Cardiac septum (tissue), 1 donor: Measurements from ENCODE around the gene ADAMTS2. TPM values are rescaled to one million over a fixed set of nuclear protein-coding genes. Genes with fewer than 3 reads are reported as not detected.
"Not testable (repeated sequence)": the region's sequence is repeated elsewhere in the genome, so short reads cannot be mapped to it uniquely, and the experiment has no call there.

Experiments used
- DNase-seq: peaks from one replicate; pipeline ENCODE4 v3.0.0-alpha.2; 2020; ENCODE audit warnings: low spot score
- intact Hi-C: fragments of 100-400 bp; cut with DNase I; formaldehyde crosslinking; loops from one replicate; pipeline ENCODE4 v1.14.0; 2022
- total RNA-seq: library from RNA; stranded (reverse); fragmentation: NEBNext Ultra II Directional; extraction: Animal tissue kit (Norgen Biotek cat#: 25700); gene quantifications from one replicate; pipeline ENCODE4 v1.2.1, GENCODE V29; 2021
- donor health status: DM: no; HTN: no; CAD: no.

Gene ADAMTS2
- total RNA-seq, 1 donor from 2014 or later = 5.9 TPM

DNA sequence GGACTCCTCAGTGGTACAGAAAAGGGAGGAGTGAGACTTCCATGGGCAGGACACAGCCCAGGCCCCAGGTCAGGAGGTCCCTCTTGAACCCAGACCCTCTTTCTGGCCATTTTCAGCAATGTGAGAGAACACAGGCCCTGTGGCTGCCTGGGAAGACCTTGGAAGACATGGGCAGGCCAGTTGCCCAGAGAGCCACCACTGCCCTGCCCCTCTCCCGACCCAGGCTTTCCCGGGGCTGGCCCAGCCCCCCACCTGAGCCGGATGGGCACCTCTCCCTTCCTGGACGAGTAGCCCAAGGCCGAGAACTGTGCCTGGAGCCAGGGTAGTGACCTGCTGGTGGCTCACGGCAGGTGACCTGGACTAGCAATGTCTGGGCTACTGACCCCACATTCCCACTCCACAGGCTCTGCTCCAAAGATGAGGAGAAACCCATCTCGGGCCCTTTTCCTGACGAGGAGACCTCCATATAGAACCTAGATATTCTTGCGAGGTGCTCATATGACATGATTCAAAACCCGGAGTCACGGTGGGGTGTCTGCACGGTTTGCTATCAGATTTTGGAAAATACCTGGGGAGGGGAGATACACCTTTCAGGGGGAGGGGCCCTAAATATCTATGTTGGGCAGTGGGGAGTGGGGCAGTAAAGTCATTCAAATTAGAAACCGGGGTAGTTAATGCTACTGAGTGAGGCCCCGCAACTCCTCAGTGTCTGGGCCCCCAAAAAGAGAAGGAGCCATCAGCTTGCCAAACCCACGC is 225.7 kb downstream of the ADAMTS2 start:
- intact Hi-C loops = no loop called here

DNA sequence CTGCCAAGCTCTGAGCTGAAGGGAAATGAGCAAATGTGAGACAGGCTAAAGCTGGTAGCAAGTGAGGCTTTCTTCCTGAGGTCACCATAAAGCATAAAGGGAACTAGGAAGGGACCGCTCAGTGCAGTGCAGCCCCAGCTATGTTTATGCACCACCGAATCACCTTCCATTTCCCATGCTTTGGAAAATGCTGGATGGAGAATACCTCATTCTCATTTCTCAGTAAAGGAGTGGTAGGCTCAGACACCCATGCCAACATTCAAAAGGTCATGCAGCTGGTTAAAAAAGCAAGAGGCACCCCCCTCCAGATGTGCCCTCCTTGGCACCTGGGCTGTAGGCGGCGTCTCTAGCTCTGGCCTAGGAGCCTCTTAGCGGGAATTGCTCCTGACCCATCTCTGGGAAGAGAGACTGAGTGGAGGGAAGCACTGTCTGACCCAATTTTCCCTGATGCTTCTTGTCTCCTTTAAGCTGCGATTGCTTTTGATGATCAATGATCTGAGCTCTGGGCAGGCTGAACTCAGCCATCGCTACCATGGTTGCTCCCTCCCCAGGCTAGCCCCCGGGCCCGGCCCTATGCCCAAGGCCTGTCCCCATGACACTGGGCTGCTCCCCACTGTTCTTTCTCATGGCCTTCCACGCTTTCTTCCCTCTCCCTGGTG is 226.4 kb downstream of the ADAMTS2 start:
- peak; percentile 33 for DNase-seq
- intact Hi-C loops = no loop called here

More for the DNA sequence above, 225.7 kb downstream of the ADAMTS2 start:
- peak; percentile 66 for DNase-seq

DNA sequence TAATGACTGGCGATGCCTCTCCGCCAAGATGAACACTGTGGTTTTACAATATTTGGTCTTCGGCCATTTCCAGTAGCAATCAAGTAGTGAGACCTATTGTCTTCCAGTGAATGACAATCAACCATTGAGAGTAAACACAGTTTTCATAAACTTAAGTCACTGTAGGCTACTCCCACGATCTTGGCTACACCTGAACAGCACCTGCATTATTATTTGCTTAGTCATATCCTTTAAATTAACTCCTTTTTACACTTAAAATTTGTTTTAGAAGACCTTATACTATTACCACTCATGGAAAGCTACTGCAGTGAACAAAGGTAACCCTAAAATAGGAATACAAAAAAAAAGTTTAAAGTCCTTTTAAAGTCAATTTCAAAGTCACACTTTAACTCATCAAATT is 226.9 kb downstream of the ADAMTS2 start:
- intact Hi-C loops = no loop called here
- no peak for DNase-seq

DNA sequence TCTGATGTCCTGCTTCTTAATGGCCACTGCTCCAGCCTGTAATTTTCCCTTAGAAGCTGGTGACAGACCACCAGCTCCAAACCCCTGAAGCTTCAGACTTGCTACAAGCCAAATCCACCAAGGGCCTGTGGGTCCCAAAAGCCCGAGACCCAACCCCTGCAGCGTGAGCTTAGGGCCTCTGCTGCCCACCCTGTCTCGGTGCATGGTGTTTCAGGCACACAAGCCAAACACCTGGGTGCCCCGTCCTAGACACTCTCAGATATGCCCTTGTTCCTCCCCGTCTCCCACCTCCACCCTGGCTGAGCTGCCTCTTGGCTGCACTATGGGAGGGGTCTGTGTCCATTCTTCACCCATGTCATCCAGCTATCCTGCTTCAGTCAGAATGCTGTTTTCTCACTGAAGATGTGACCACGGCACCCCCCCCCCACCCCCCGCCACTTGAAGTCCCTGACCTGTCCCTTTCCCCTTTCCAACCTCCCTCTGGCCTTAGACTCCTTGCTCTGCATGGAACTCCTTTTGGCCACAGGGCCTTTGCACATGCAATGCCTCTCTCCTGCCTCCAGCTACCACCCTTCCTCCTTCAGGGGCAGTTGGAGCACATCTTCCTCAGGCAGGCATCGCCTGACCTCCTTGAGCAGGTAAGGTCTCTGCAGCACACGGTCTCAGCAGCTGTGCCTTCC is 229.3 kb downstream of the ADAMTS2 start:
- intact Hi-C loops = no loop called here

DNA sequence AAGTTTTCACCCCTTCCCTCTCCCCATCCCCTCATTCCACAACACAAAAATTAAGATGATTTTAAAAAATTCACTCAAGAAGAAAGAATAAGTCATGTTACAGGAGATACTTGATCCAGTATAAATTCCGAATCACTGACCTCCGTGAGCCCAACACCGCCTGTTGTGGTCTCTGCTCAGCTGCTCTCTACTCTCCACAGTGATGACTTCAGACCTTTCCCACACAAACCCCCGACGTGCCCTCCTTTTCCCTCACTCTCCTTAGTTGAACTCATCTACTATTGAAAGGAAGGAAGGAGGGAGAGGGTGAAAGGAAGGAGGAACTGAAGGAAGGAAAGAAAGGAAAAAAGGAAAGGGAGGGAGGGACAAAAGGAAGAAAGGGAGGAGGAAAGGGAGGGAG is 230.0 kb downstream of the ADAMTS2 start:
- DNase-seq = no peak
- intact Hi-C loops = no loop called here

More for the DNA sequence above, 229.3 kb downstream of the ADAMTS2 start:
- no peak for DNase-seq

DNA sequence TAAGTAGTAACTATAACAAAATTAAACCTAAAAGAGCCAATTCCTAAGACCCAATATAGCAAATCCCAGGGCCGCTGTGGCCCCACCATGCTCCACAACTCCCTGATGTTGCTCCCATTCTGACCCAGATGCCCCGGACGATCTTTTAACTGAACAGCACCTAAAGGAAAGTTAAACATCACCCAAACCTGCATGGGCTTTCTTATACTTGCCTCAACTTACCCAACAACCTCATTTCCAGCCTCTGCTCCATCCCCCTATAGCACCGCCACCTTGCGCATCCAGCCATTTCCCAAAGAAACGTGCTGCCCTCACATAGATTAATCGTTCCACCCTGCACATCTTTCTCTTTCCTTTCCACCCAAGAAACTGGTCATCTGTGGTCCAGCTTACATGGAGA is 230.5 kb downstream of the ADAMTS2 start:
- intact Hi-C loops = no loop called here
- no peak for DNase-seq

DNA sequence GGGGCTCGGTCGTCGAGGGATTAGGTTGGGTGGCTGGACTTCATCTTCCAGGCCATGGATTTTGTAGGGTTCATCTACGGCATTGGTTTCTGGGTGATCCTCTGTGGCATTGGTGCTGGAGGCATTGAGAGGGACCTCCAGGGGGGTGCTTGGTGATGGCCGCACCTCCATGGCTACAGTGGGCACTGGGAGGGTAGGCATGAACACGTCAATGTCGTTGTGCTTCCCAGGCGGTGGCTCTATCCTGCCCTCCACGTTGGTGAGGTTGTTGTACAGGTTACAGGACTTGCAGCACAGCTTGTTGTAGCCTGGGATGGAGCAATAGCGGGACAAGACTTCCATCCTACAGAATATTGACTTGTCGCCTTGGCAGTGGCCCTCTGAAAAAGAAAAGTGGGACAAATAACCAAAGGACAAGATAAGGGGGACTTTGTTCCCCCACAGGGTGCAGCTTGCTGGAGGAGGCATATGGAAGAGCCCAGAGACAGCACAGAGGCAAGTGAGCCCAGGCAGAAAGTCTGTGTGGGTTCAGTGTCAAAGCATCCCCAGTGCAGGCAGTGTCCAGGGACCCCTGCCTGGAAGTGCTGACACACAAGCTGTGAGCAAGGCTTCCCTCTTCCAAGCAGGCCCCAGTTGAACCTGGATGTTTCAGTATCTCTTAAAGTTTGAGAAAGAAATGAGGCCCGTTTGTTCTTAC is 231.2 kb downstream of the ADAMTS2 start:
- intact Hi-C loops = no loop called here
- no peak for DNase-seq

DNA sequence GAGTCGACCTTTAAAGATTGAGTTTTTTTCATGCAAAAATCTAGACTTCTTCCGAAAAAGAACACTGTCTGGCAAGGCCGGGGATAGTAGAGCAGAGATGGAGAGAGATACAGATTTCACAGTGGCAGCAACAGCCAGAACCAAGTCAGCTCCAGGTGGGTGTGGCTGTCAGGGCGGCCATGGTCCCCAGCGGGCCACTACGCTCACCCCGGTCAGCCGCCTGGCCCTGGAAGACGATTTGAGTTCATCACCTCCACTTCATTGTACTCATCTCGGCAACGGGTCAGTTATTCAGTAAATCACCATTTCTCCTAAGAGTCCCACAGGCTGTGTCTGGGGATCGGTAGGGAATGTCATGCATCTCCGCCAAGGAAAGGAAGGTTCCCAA is 232.1 kb downstream of the ADAMTS2 start:
- no peak for DNase-seq
- intact Hi-C loops = no loop called here

DNA sequence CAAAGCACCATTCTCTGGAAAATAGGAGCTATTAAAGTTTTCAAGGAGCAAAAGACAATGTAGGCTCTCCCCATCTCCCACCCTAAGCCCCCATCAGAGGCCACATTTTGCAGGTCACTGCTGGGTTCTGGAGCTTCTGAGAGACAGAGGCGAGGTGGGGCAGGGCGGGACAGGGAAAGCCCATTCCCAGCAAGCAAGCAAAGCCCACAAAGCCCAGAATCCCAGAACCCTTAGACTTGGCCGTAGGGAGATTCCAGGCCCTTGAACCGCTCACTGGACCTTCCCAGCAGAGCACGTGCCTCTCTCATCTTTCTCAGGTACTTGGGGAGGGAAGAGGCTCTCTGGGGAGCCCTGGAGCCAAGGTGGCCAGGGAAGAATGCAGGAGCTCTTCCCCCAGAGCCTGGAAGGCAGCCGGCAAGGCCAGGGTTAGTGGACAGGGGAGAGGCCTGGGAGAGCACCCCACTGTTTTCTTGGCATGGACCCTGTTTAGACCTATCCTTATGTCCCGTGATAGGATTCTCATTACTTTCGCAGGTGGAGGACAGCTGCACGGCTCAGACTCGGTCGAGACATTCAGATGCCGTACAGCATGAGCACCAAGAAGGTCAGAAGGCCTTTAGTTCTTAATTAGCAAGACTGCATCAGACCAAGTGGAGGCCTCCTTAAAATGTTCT is 232.7 kb downstream of the ADAMTS2 start:
- intact Hi-C loops = no loop called here

DNA sequence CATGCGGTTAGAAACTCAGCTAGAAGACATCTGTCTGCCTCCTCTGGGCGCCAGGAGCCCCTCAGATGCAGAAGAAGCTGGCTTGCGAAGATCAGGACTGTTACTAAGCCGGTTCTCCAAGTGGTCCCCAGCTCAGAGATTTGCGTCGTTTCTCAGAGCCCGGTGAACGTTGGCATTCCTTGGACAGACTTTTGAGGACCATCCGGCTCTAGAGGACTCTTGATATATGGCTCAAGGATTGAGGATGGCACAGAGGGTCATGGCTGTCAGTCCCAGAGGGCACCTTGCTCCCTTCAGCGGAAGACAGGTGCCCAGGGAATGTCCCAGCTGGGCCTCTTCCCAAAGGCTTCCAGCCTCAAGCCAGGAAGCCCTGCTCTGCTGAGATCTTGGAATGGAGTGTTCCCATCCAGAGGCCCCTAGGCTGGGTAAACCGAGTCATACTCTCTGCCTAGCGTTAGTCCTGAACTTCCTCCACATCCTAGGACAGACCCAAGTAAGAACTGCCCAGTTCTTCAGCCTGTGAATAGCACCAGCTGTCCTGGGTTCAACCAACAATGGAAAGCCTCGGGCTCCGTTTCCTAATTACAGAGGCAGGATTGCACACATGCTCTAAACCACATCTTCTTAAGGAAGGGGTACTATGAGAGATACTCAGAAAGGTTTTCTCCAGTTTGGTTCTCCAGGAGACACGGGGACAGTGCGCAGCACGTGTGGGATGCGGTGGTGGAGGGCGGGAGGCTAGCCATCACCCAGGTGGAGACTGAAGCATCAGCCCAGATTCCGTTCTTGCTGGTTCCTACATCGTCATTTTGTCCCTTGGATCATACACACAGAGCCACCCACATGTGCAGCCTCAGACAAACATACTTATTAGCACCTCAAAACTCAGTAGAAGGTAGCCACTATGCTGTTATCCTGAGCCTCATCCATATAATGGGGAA is 233.7 kb downstream of the ADAMTS2 start:
- intact Hi-C loops = no loop called here

More for the DNA sequence above, 232.7 kb downstream of the ADAMTS2 start:
- peak; percentile 71 for DNase-seq

DNA sequence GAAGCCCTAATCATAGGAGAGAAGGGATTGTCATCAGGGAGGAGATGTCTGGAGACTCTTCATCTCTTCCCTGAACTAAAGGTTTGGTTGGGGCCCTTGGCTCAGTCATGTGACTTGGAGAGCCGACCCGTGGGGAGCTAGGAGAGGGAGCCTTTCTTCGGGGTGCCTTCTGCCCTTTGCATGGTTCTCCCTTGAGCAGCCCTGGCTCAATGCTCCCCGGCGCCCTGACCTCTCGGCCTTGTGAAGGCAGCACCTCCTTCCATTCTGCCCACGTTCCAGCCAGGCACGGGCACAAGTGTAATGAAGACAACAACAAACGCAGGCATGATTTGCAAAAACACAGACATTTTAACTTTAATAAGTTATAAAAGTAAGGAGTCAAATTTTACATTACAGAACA is 234.7 kb downstream of the ADAMTS2 start:
- intact Hi-C loops = no loop called here
- no peak for DNase-seq

More for the DNA sequence above, 233.7 kb downstream of the ADAMTS2 start:
- DNase-seq = no peak

DNA sequence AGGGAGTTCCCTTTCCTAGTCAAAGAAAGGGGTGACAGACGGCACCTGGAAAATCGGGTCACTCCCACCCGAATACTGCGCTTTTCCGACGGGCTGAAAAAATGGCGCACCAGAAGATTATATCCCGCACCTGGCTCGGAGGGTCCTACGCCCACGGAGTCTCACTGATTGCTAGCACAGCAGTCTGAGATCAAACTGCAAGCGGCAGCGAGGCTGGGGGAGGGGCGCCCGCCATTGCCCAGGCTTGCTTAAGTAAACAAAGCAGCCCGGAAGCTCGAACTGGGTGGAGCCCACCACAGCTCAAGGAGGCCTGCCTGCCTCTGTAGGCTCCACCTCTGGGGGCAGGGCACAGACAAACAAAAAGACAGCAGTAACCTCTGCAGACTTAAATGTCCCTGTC is 244.0 kb downstream of the ADAMTS2 start:
- intact Hi-C loops, DNase-seq: not testable (repeated sequence)

DNA sequence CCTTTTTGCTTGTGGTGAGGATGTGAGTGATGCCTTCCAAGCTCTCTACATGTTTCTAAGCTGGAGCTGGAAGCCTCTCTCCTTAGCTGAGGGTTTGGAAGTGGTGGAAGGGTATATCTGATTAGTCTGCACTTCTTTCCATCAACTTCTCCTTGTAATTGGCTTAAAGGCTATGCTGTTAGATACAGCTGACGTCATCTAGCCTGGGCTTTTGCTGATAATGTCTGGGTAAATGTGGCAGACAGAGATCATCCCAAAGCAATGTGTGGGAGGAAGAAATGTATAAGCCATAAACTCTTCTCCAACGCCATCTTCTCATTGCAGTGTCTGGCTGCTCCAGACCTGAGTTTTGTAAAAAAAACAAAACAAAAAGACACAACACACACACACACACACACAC is 255.8 kb downstream of the ADAMTS2 start:
- intact Hi-C loops = no loop called here
- no peak for DNase-seq

DNA sequence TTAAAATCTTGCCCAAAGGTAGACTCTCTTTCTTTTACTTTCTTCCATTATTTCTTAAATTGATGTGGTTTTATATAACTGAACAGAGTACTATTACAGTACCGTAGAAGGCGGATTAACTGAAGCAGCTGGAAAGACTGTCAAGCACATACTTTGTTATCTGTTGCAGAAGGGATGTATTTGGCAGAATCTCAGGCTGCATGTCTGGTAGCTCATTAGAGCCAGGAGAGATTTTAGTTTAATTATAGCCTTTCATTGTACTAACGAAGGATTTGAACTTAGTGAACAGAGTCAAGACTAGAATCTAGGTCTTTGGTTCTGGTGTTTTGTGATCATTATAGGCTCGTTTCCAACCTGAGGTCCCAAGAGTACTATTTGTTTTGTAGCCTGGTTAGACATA is 264.5 kb downstream of the ADAMTS2 start:
- DNase-seq = no peak
- intact Hi-C loops = no loop called here

DNA sequence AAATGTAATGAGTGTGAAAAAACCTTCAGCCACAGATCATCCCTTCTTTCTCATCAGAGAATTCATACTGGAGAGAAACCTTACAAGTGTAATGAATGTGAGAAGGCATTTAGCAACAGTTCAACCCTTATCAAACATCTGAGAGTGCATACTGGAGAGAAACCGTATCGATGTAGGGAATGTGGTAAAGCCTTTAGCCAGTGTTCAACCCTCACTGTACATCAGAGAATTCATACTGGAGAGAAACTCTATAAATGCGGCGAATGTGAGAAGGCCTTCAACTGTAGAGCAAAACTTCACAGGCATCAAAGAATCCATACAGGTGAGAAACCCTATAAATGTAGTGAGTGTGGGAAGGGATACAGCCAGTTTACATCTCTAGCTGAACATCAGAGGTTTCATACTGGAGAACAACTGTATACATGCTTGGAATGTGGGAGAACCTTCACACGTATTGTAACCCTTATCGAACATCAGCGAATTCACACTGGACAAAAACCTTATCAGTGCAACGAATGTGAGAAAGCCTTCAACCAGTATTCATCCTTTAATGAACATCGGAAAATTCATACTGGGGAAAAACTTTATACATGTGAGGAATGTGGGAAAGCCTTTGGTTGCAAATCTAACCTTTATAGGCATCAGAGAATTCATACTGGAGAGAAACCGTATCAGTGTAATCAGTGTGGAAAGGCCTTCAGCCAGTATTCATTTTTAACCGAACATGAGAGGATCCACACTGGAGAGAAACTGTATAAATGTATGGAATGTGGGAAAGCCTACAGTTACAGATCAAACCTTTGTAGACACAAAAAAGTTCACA is 265.9 kb downstream of the ADAMTS2 start:
- intact Hi-C loops = no loop called here
- no peak for DNase-seq

DNA sequence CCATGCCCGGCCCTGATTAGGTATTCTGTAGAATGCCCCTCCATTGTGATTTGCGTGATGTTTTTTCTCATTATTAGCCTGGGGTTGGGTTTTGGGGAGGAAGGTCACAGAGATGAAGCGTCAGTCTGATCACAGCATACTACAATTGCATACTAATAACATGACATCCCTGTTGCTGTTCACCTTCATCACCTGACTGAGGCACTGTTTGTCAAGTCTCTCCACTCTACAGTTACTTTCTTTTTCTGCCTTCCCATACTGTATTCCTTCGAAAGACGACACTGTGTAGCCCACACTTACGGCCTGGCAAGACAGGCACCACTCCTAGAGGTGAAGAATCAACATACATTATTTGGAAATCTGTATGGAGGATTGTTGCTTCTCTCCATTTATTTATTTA is 279.6 kb downstream of the ADAMTS2 start:
- intact Hi-C loops = no loop called here
- DNase-seq = no peak

DNA sequence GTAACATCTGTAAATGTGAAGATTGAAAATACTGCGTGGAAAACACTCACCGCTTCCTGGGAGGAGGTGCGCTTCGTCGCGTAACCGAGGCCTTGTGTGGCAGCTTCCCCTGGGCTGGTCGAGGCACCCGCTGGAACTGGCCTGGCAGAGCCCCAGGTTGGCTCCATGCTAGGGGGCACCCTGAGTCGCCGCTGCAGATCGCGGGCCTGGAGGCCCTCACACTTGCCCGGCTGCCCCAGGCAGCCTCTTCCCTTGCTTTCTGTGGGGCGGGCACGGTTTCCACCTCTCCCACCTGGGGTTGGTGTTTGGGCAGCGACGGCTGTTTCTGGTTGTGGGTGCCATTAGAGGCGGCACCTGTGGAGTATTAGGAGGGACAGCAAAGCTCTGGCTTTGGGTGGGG is 284.2 kb downstream of the ADAMTS2 start:
- intact Hi-C loops = loop anchor here (2.0 to 5.0 kb wide), 3 partner anchors 120 to 701 kb away; partner anchors contain the start of gene ZNF454
- DNase-seq = no peak
